Hepatocyte (in vitro differentiated cells): Measurements from ENCODE around the gene APC. TPM values are rescaled to one million over a fixed set of nuclear protein-coding genes. Genes with fewer than 3 reads are reported as not detected.

Experiments
- DNase-seq: peaks from one replicate; pipeline ENCODE4 v3.0.0-alpha.2; 2016; ENCODE audit warnings: low spot score
- H2AFZ ChIP-seq: fragments of 200-600 bp; sonication (generic); 2 replicates; pipeline ENCODE4 v1.6.0; 2016; ENCODE audit warnings: antibody characterized with exemption, mild to moderate bottlenecking
- H3K27ac ChIP-seq: fragments of 200-600 bp; sonication (generic); 2 replicates; pipeline ENCODE4 v1.5.1; 2016; ENCODE audit warnings: mild to moderate bottlenecking
- H3K27me3 ChIP-seq: fragments of 200-600 bp; sonication (generic); 2 replicates; pipeline ENCODE4 v1.6.1; 2016
- H3K36me3 ChIP-seq: fragments of 200-600 bp; sonication (generic); replicated peaks from 2 replicates; pipeline ENCODE4 v1.5.1; 2016; ENCODE audit warnings: low read depth; ENCODE audit not compliant: insufficient read depth
- H3K4me1 ChIP-seq: fragments of 200-600 bp; sonication (generic); 2 replicates; pipeline ENCODE4 v1.5.1; 2016; ENCODE audit warnings: mild to moderate bottlenecking, moderate library complexity; ENCODE audit not compliant: insufficient read depth
- H3K4me2 ChIP-seq: fragments of 200-600 bp; sonication (generic); 2 replicates; pipeline ENCODE4 v1.6.0; 2016
- H3K4me3 ChIP-seq: fragments of 200-600 bp; sonication (generic); 2 replicates; pipeline ENCODE4 v1.5.1; 2016; ENCODE audit warnings: mild to moderate bottlenecking
- H3K79me2 ChIP-seq: fragments of 200-600 bp; sonication (generic); 2 replicates; pipeline ENCODE4 v1.6.0; 2017; ENCODE audit warnings: mild to moderate bottlenecking
- H3K9me2 ChIP-seq: fragments of 200-600 bp; sonication (generic); replicated peaks from 2 replicates; pipeline ENCODE4 v1.6.0; 2017; ENCODE audit warnings: mild to moderate bottlenecking; ENCODE audit not compliant: insufficient read depth
- H3K9me3 ChIP-seq: fragments of 200-600 bp; sonication (generic); 2 replicates; pipeline ENCODE4 v1.5.1; 2016; ENCODE audit warnings: low read depth, mild to moderate bottlenecking
- H4K20me1 ChIP-seq: fragments of 200-600 bp; sonication (generic); 2 replicates; pipeline ENCODE4 v1.6.0; 2016; ENCODE audit warnings: mild to moderate bottlenecking; ENCODE audit not compliant: insufficient read depth, poor library complexity, severe bottlenecking
- EZH2 ChIP-seq: fragments of 200-600 bp; sonication (generic); IDR thresholded peaks from 2 replicates; pipeline ENCODE4 v1.6.1; 2016; ENCODE audit warnings: antibody characterized with exemption, mild to moderate bottlenecking, borderline replicate concordance
- EZH2phosphoT487 ChIP-seq: fragments of 200-600 bp; sonication (generic); IDR thresholded peaks from one replicate; pipeline ENCODE4 v1.6.1; 2018; ENCODE audit warnings: antibody characterized with exemption, mild to moderate bottlenecking, low read depth, moderate library complexity; ENCODE audit not compliant: unreplicated experiment, severe bottlenecking
- WGBS: methylation state at CpG from one replicate; pipeline ENCODE4 v1.1.6; 2016; ENCODE audit warnings: low lambda C conversion rate; ENCODE audit errors: missing lambda C conversion rate; 5-methylcytosine and 5-hydroxymethylcytosine counted together
- polyA plus RNA-seq: library from polyadenylated mRNA; unstranded; fragments of >200 nt; fragmentation: Nextera tagmentation; extraction: Ambion mirVana; gene quantifications from 2 replicates; pipeline ENCODE4 v1.2.1, GENCODE V29; 2016
- small RNA-seq: library from RNA; depleted of rRNA; stranded (forward); fragments of <200 nt; gene quantifications from one replicate; pipeline ENCODE3, GENCODE V24; 2014
- total RNA-seq: library from RNA; depleted of rRNA; stranded (reverse); fragments of >200 nt; gene quantifications from 2 replicates; pipeline ENCODE4 v1.2.3, GENCODE V29; 2014
- TF ChIP-seq, protein P1 (sequence below): fragments of 200-600 bp; sonication (generic); IDR thresholded peaks from 2 replicates; pipeline ENCODE4 v1.5.1; 2016; ENCODE audit warnings: antibody characterized with exemption, mild to moderate bottlenecking; ENCODE audit not compliant: poor library complexity

The APC gene
- total and polyA plus RNA-seq, 2 experiments from 2014 or later, result 9.1 to 57.0 TPM

DNA sequence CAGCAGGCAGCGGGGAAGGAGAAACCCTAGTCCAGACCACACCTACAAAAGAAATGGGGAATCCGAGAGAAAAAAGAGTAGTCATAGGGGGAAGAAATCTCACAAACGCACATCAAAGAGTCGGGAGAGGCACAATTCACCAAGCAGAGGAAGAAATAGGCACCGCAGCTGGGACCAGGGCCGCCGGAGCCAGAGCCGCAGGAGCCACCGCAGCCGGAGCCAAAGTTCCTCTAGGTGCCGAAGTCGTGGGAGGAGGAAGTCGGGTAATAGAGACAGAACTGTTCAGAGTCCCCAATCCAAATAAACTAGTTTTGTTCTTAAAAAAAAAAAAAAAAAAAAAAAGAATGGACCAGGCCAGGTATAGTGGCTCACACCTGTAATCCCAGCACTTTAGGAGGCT lies 155.1 kb downstream of the APC start:
- Histone ChIP-seq H3K4me2 (no peak overlapping the region), H3K9me3 (no peaks in the 10 kb centered on the region), H4K20me1 (no peaks in the 10 kb centered on the region), H3K4me3 (no peak overlapping the region), H3K27ac (no peak overlapping the region), H3K27me3 (no peaks in the 10 kb centered on the region), H3K4me1 (no peaks in the 10 kb centered on the region), H2AFZ (no peak overlapping the region), H3K79me2 (peaks cover 39% of the 10 kb centered on the region), H3K9me2 (no peaks in the 10 kb centered on the region), H3K36me3 (no peaks in the 10 kb centered on the region)
- WGBS, result 97% methylated on average over 12 of the region's 13 CpGs
- DNase-seq, result no peak
- TF ChIP-seq, protein P1, sequence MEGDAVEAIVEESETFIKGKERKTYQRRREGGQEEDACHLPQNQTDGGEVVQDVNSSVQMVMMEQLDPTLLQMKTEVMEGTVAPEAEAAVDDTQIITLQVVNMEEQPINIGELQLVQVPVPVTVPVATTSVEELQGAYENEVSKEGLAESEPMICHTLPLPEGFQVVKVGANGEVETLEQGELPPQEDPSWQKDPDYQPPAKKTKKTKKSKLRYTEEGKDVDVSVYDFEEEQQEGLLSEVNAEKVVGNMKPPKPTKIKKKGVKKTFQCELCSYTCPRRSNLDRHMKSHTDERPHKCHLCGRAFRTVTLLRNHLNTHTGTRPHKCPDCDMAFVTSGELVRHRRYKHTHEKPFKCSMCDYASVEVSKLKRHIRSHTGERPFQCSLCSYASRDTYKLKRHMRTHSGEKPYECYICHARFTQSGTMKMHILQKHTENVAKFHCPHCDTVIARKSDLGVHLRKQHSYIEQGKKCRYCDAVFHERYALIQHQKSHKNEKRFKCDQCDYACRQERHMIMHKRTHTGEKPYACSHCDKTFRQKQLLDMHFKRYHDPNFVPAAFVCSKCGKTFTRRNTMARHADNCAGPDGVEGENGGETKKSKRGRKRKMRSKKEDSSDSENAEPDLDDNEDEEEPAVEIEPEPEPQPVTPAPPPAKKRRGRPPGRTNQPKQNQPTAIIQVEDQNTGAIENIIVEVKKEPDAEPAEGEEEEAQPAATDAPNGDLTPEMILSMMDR, result no peak
- TF ChIP-seq EZH2phosphoT487 (no peak), EZH2 (no peak)

DNA sequence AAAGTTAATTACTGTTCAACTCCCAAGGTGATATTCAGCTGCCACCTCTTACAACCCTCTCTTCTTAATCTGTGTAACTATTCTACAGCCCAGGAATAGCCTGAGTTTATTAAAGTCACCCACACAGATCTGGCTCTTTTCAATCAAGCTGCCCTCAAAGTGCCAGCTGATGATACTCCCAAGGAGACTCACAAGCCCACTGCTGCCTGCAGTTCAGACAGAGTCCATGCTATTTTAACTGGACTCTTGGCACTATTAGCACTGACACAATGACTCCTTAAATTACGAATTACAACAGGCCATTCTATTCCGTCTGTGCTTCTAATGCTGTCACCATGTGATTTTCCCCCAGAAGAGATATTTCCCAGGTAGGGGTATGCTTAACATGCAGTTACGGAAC lies 158.0 kb downstream of the APC start:
- no peak for DNase-seq
- H3K4me1 ChIP-seq, result no peaks in the 10 kb centered on the region
- H3K27ac ChIP-seq, result no peak overlapping the region
- 94% methylated on average over 3 of the region's 3 CpGs for WGBS
- TF ChIP-seq EZH2 (no peak), EZH2phosphoT487 (no peak)
- TF ChIP-seq, protein P1, result no peak
- H3K36me3 ChIP-seq, result no peaks in the 10 kb centered on the region
- no peak overlapping the region for H3K4me2 ChIP-seq
- H3K9me2 ChIP-seq, result no peaks in the 10 kb centered on the region
- H3K27me3 ChIP-seq, result no peaks in the 10 kb centered on the region
- peaks cover 29% of the 10 kb centered on the region for H3K79me2 ChIP-seq
- no peak overlapping the region for H2AFZ ChIP-seq
- H3K9me3 ChIP-seq, result no peaks in the 10 kb centered on the region
- no peak overlapping the region for H3K4me3 ChIP-seq
- H4K20me1 ChIP-seq, result no peaks in the 10 kb centered on the region

Small RNAs within 50 kb of the gene (small RNA-seq; reads per million reads assigned to genes)
- gene RNU6-482P, result not detected

Other genes starting within 250 kb of the APC start
- 123 and 152 TPM in 2 replicates for gene SRP19, start 123.4 kb downstream of the APC start, total RNA-seq
- gene SRP19, start 123.4 kb downstream of the APC start, polyA plus RNA-seq, result 131 and 151 TPM in 2 replicates
- gene REEP5, start 184.3 kb downstream of the APC start, total RNA-seq, result 57.3 and 63.6 TPM in 2 replicates
- 199 and 208 TPM in 2 replicates for gene REEP5, start 184.3 kb downstream of the APC start, polyA plus RNA-seq
- gene DCP2, start 238.9 kb downstream of the APC start, total RNA-seq, result 39.2 and 41.9 TPM in 2 replicates
- 8.8 and 20.5 TPM in 2 replicates for gene DCP2, start 238.9 kb downstream of the APC start, polyA plus RNA-seq